ENCODE data around the gene RPL37A. TPM values are rescaled to one million over a fixed set of nuclear protein-coding genes. Genes with fewer than 3 reads are reported as not detected.
"Not testable (repeated sequence)": the region's sequence is repeated elsewhere in the genome, so short reads cannot be mapped to it uniquely, and the experiment has no call there.

Gene RPL37A
- total RNA-seq, 1 donor from 2014 or later = 2,564 TPM

- no peak for TF ChIP-seq CTCF (IDR thresholded peaks at IDR 0.05; ENCODE audit: insufficient read depth, low read length, poor library complexity, severe bottlenecking)
- no peaks in the 10 kb centered on the region for H3K27me3 ChIP-seq (ENCODE audit: control insufficient read depth, insufficient read depth, low read length)
- H3K4me3 ChIP-seq (ENCODE audit: low read depth, low read length) = no peak overlapping the region
- peaks cover 1% of the 10 kb centered on the region for H3K36me3 ChIP-seq (ENCODE audit: control insufficient read depth, insufficient read depth, low read length)
- no peak for DNase-seq (ENCODE audit: low read depth)
Observed at GRCh38 chr2:216507220-216508160, 8.8 kb downstream of the RPL37A start.

- no peak overlapping the region for H3K4me3 ChIP-seq (ENCODE audit: low read depth, low read length)
- no peaks in the 10 kb centered on the region for H3K27me3 ChIP-seq (ENCODE audit: control insufficient read depth, insufficient read depth, low read length)
- H3K36me3 ChIP-seq (ENCODE audit: control insufficient read depth, insufficient read depth, low read length) = peaks cover 1% of the 10 kb centered on the region
- no peak for TF ChIP-seq CTCF (IDR thresholded peaks at IDR 0.05; ENCODE audit: insufficient read depth, low read length, poor library complexity, severe bottlenecking)
- no peak for DNase-seq (ENCODE audit: low read depth)
Observed at GRCh38 chr2:216508229-216508628, 9.6 kb downstream of the RPL37A start.

GRCh38 chr2:216516730-216517350 is 18.2 kb downstream of the RPL37A start:
- H3K27me3 ChIP-seq (ENCODE audit: control insufficient read depth, insufficient read depth, low read length) = no peaks in the 10 kb centered on the region
- peak; percentile 69 for TF ChIP-seq CTCF (IDR thresholded peaks at IDR 0.05; ENCODE audit: insufficient read depth, low read length, poor library complexity, severe bottlenecking)
- H3K4me3 ChIP-seq (ENCODE audit: low read depth, low read length) = no peak overlapping the region
- H3K36me3 ChIP-seq (ENCODE audit: control insufficient read depth, insufficient read depth, low read length) = no peaks in the 10 kb centered on the region
- no peak for DNase-seq (ENCODE audit: low read depth)

- no peak for TF ChIP-seq CTCF (IDR thresholded peaks at IDR 0.05; ENCODE audit: insufficient read depth, low read length, poor library complexity, severe bottlenecking)
- DNase-seq (ENCODE audit: low read depth) = no peak
- Histone ChIP-seq H3K27me3 (ENCODE audit: control insufficient read depth, insufficient read depth, low read length) (no peaks in the 10 kb centered on the region), H3K4me3 (ENCODE audit: low read depth, low read length) (no peak overlapping the region), H3K36me3 (ENCODE audit: control insufficient read depth, insufficient read depth, low read length) (no peaks in the 10 kb centered on the region)
Observed at GRCh38 chr2:216517447-216518225, 19.0 kb downstream of the RPL37A start.

- not testable (repeated sequence) for H3K4me3 ChIP-seq (ENCODE audit: low read depth, low read length); H3K27me3 ChIP-seq (ENCODE audit: control insufficient read depth, insufficient read depth, low read length); H3K36me3 ChIP-seq (ENCODE audit: control insufficient read depth, insufficient read depth, low read length); DNase-seq (ENCODE audit: low read depth)
Observed at GRCh38 chr2:216518566-216519119, 20.0 kb downstream of the RPL37A start.
